H1 (cell line): ENCODE results near the gene ATMIN. TPM values are rescaled to one million over a fixed set of nuclear protein-coding genes. Genes with fewer than 3 reads are reported as not detected.

Experiments used
- CTCF ChIA-PET: fragments of 300-600 bp; sonication (Branson Sonifier 250); formaldehyde crosslinking; loops from one replicate; lab custom pipeline; 2021; ENCODE audit not compliant: partially characterized antibody; lab: Charles Lee
- POLR2A ChIA-PET: fragments of 300-600 bp; sonication (Branson Sonifier 250); formaldehyde crosslinking; loops from one replicate; lab custom pipeline; 2021; ENCODE audit warnings: inconsistent platforms; ENCODE audit not compliant: partially characterized antibody; lab: Charles Lee
- DNase-seq, 2 experiments: peaks; one replicate each; pipeline versions ENCODE4 v3.0.0 to v3.0.0-alpha.2; 2010 to 2022; ENCODE audit warnings: low spot score in 2 of 2, low read depth in 1 of 2, mixed read lengths in 1 of 2
- FAIRE-seq: peaks from 2 replicates; lab custom pipeline; 2011; peaks lifted over from hg19 to GRCh38; lab: Jason Lieb, UNC
- H2AFZ ChIP-seq: 2 replicates; pipeline ENCODE4 v1.8.1; 2012; ENCODE audit warnings: low read length, inconsistent platforms
- H2AK5ac ChIP-seq: 2 replicates; pipeline ENCODE4 v1.6.1; 2013; ENCODE audit warnings: low read depth, low read length
- H2BK120ac ChIP-seq: replicated peaks from 2 replicates; pipeline ENCODE3; 2013; ENCODE audit warnings: low read depth, low read length, inconsistent platforms
- H2BK12ac ChIP-seq: 2 replicates; pipeline ENCODE4 v1.6.1; 2013; ENCODE audit warnings: low read depth, low read length
- H2BK15ac ChIP-seq: 2 replicates; pipeline ENCODE4 v1.6.1; 2013; ENCODE audit warnings: low read length
- H2BK20ac ChIP-seq: 2 replicates; pipeline ENCODE4 v1.6.1; 2013; ENCODE audit warnings: low read length
- H2BK5ac ChIP-seq: 2 replicates; pipeline ENCODE4 v1.6.1; 2013; ENCODE audit warnings: low read depth, low read length
- H3K14ac ChIP-seq: 2 replicates; pipeline ENCODE4 v1.6.1; 2013; ENCODE audit warnings: inconsistent platforms; ENCODE audit not compliant: insufficient read length
- H3K18ac ChIP-seq: 2 replicates; pipeline ENCODE4 v1.6.1; 2013; ENCODE audit warnings: low read length; ENCODE audit errors: extremely low read depth
- H3K23ac ChIP-seq: 2 replicates; pipeline ENCODE4 v1.6.1; 2013; ENCODE audit warnings: inconsistent platforms; ENCODE audit not compliant: insufficient read length
- H3K23me2 ChIP-seq: 2 replicates; pipeline ENCODE4 v1.6.1; 2013; ENCODE audit warnings: low read depth, low read length
- H3K27ac ChIP-seq: 2 replicates; pipeline ENCODE4 v1.6.1; 2011; ENCODE audit warnings: low read depth, low read length, inconsistent platforms
- H3K27me3 ChIP-seq, 4 experiments: replicated peaks in 1 of 4; 1 replicate in 1 of 4; 2 replicates in 3 of 4; pipeline versions ENCODE4 v1.6.1 to v1.8.1; 2011 to 2013; ENCODE audit warnings: low read length in 3 of 4, mild to moderate bottlenecking in 3 of 4, inconsistent platforms in 2 of 4, mixed read lengths in 2 of 4, moderate library complexity in 1 of 4; ENCODE audit not compliant: control insufficient read depth in 3 of 4, insufficient read depth in 3 of 4; ENCODE audit errors: extremely low read depth in 1 of 4
- H3K36me3 ChIP-seq, 4 experiments: 2 replicates each; pipeline versions ENCODE4 v1.6.1 to v1.8.1; 2011 to 2013; ENCODE audit warnings: mild to moderate bottlenecking in 4 of 4, low read length in 3 of 4, moderate library complexity in 2 of 4, control low read depth in 1 of 4, inconsistent platforms in 1 of 4; ENCODE audit not compliant: insufficient read depth in 4 of 4, control insufficient read depth in 2 of 4
- H3K4ac ChIP-seq: replicated peaks from 2 replicates; pipeline ENCODE3; 2013; ENCODE audit warnings: low read length, low read depth, mixed read lengths, inconsistent platforms; ENCODE audit not compliant: insufficient read length
- H3K4me1 ChIP-seq, 4 experiments: replicated peaks in 1 of 4; 1 replicate in 1 of 4; 2 replicates in 3 of 4; pipeline versions ENCODE4 v1.6.1 to v1.8.1; 2011 to 2013; ENCODE audit warnings: low read length in 3 of 4, inconsistent platforms in 2 of 4, mixed read lengths in 1 of 4; ENCODE audit not compliant: insufficient read depth in 4 of 4, control insufficient read depth in 3 of 4
- H3K4me2 ChIP-seq, 2 experiments: 2 replicates each; pipeline versions ENCODE4 v1.6.1 to v1.8.1; 2011 to 2013; ENCODE audit warnings: low read depth in 2 of 2, low read length in 2 of 2, control low read depth in 1 of 2, inconsistent platforms in 1 of 2, mild to moderate bottlenecking in 1 of 2; ENCODE audit not compliant: insufficient read depth in 1 of 2
- H3K4me3 ChIP-seq, 4 experiments: fragments of 200-600, 300-600 bp in 1 of 4; sonication (generic), shearing (Covaris generic), sonication (Bioruptor Twin) in 1 of 4; 2 replicates each; pipeline versions ENCODE4 v1.5.1 to v1.8.1; 2011 to 2016; ENCODE audit warnings: low read length in 4 of 4, low read depth in 3 of 4, control low read depth in 2 of 4, inconsistent platforms in 2 of 4, mild to moderate bottlenecking in 2 of 4, mixed read lengths in 1 of 4, moderate library complexity in 1 of 4; ENCODE audit not compliant: insufficient read depth in 2 of 4; ENCODE audit errors: extremely low read depth in 1 of 4
- H3K56ac ChIP-seq: replicated peaks from 2 replicates; pipeline ENCODE3; 2013; ENCODE audit warnings: low read depth, mild to moderate bottlenecking, mixed read lengths, low read length, inconsistent platforms; ENCODE audit not compliant: insufficient read length
- H3K79me1 ChIP-seq: 2 replicates; pipeline ENCODE4 v1.6.1; 2013; ENCODE audit warnings: low read depth, low read length, control low read depth
- H3K79me2 ChIP-seq, 2 experiments: 2 replicates each; pipeline versions ENCODE4 v1.6.1 to v1.8.1; 2012 to 2013; ENCODE audit warnings: low read length in 2 of 2, mild to moderate bottlenecking in 2 of 2, inconsistent platforms in 1 of 2; ENCODE audit not compliant: insufficient read depth in 2 of 2, control insufficient read depth in 1 of 2
- H3K9ac ChIP-seq, 4 experiments: replicated peaks in 1 of 4; 1 replicate in 1 of 4; 2 replicates in 3 of 4; pipeline versions ENCODE4 v1.6.1 to v1.8.1; 2011 to 2013; ENCODE audit warnings: low read depth in 3 of 4, low read length in 3 of 4, control low read depth in 2 of 4, mild to moderate bottlenecking in 2 of 4, moderate library complexity in 2 of 4, inconsistent platforms in 1 of 4; ENCODE audit errors: extremely low read depth in 1 of 4
- H3K9me3 ChIP-seq, 2 experiments: 2 replicates each; pipeline versions ENCODE4 v1.6.1 to v1.8.1; 2012 to 2013; ENCODE audit warnings: mild to moderate bottlenecking in 2 of 2, moderate library complexity in 2 of 2, control low read depth in 1 of 2, inconsistent platforms in 1 of 2, low read depth in 1 of 2, low read length in 1 of 2, mixed read lengths in 1 of 2; ENCODE audit not compliant: insufficient read depth in 2 of 2
- H4K20me1 ChIP-seq, 2 experiments: replicated peaks in 1 of 2; 2 replicates each; pipeline versions ENCODE3 to v1.8.1; 2011 to 2013; ENCODE audit warnings: inconsistent platforms in 2 of 2, low read length in 2 of 2, mild to moderate bottlenecking in 1 of 2; ENCODE audit not compliant: insufficient read depth in 2 of 2, control insufficient read depth in 1 of 2
- H4K5ac ChIP-seq: 2 replicates; pipeline ENCODE4 v1.6.1; 2013; ENCODE audit warnings: low read length, low read depth, mixed read lengths, inconsistent platforms; ENCODE audit not compliant: insufficient read length
- H4K8ac ChIP-seq: 2 replicates; pipeline ENCODE4 v1.8.0; 2013; ENCODE audit warnings: mild to moderate bottlenecking, moderate library complexity, low read length, inconsistent platforms; ENCODE audit not compliant: insufficient read depth; ENCODE audit errors: extremely low read depth
- H4K91ac ChIP-seq: replicated peaks from 2 replicates; pipeline ENCODE3; 2013; ENCODE audit warnings: low read length, mixed read lengths, inconsistent platforms; ENCODE audit not compliant: insufficient read length
- GTF2F1 ChIP-seq: IDR thresholded peaks from 2 replicates; pipeline ENCODE4 v1.6.1; 2012; ENCODE audit warnings: low read depth, low read length, improper control_type of control experiment, borderline replicate concordance
- SP1 ChIP-seq: IDR thresholded peaks from 2 replicates; pipeline ENCODE4 v1.6.1; 2011; ENCODE audit warnings: low read depth, low read length
- SRF ChIP-seq: IDR thresholded peaks from 2 replicates; pipeline ENCODE4 v1.6.1; 2011; ENCODE audit warnings: mild to moderate bottlenecking, low read depth, low read length, moderate library complexity
- WGBS, 2 experiments: shearing (Covaris generic) in 1 of 2; methylation state at CpG; one replicate each; pipeline versions ENCODE4 v1.1.6 to v1.1.7; 2013 to 2015; ENCODE audit warnings: low lambda C conversion rate in 2 of 2, mixed read lengths in 2 of 2, inconsistent platforms in 1 of 2, low coverage in 1 of 2, missing lambda C conversion rate in 1 of 2; ENCODE audit not compliant: insufficient replicate concordance in 2 of 2, insufficient coverage in 1 of 2, insufficient read length in 1 of 2; ENCODE audit errors: extremely low coverage in 1 of 2, missing lambda C conversion rate in 1 of 2; 5-methylcytosine and 5-hydroxymethylcytosine counted together
- polyA plus RNA-seq, 7 experiments: library from polyadenylated mRNA; depleted of rRNA in 3 of 7; stranded (reverse) in 5 of 7; unstranded in 2 of 7; fragments of >200 nt in 5 of 7; fragments of 200-250 nt in 2 of 7; gene quantifications; 1 replicate in 5 of 7; 2 replicates in 1 of 7; 4 replicates in 1 of 7; pipeline versions ENCODE4 v1.2.1 to v1.2.3, GENCODE V29; 2011 to 2013; ENCODE audit warnings: missing spikeins in 2 of 7, mixed read lengths in 2 of 7
- total RNA-seq: library from RNA; stranded (reverse); fragmentation: NEBNext Ultra II Directional; extraction: Animal tissue kit (Norgen Biotek cat#: 25700); gene quantifications from 2 replicates; pipeline ENCODE4 v1.2.1, GENCODE V29; 2021
- TF ChIP-seq, protein P1 (sequence below): IDR thresholded peaks from 2 replicates; pipeline ENCODE4 v1.6.1; 2011; ENCODE audit warnings: low read length, improper control_type of control experiment

The ATMIN gene
- total and polyA plus RNA-seq, 2 of the 8 experiments (the other 6 are each of a cell fraction or from before 2014, with no cell fraction given), result 34.8 to 59.8 TPM

- H3K14ac ChIP-seq, result no peak overlapping the region
- H3K79me1 ChIP-seq, result peaks cover 2% of the 10 kb centered on the region
- CTCF ChIA-PET, result interaction anchor here (1.4 to 10.6 kb wide), 2 partner anchors 13 to 61 kb away, joined by 3 to 83 read pairs; no protein-coding TSS in a partner anchor
- no peak overlapping the region for H3K4me2 ChIP-seq
- POLR2A ChIA-PET, result no interaction called here
- no peak overlapping the region for H3K4me3 ChIP-seq
- no peak overlapping the region for H3K27ac ChIP-seq
- peaks cover 0 to 26% of the 10 kb centered on the region in 2 experiments; a peak in 1 of 4 replicates for H3K79me2 ChIP-seq
- no peak overlapping the region for H2BK15ac ChIP-seq
- H3K36me3 ChIP-seq, result no peaks in the 10 kb centered on the region
- TF ChIP-seq, protein P1, sequence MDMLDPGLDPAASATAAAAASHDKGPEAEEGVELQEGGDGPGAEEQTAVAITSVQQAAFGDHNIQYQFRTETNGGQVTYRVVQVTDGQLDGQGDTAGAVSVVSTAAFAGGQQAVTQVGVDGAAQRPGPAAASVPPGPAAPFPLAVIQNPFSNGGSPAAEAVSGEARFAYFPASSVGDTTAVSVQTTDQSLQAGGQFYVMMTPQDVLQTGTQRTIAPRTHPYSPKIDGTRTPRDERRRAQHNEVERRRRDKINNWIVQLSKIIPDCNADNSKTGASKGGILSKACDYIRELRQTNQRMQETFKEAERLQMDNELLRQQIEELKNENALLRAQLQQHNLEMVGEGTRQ, result no peak
- TF ChIP-seq SRF (no peak), SP1 (no peak), GTF2F1 (no peak)
- WGBS, 2 experiments, result 42% methylated on average over 2 of the region's 2 CpGs; no CpG with 5 or more reads in 1 of the 2 experiments
- H3K23ac ChIP-seq, result no peak overlapping the region
- no peaks in the 10 kb centered on the region for H3K9me3 ChIP-seq
- peaks cover 0 to 4% (median 0%) of the 10 kb centered on the region in 4 experiments; a peak in 3 of 7 replicates for H3K27me3 ChIP-seq
- no peak overlapping the region for H4K91ac ChIP-seq
- H4K8ac ChIP-seq, result no peak overlapping the region
- H4K5ac ChIP-seq, result no peak overlapping the region
- H3K56ac ChIP-seq, result no peak overlapping the region
- H3K4ac ChIP-seq, result no peak overlapping the region
- no peak overlapping the region for H2BK120ac ChIP-seq
- H2BK12ac ChIP-seq, result no peak overlapping the region
- H3K18ac ChIP-seq, result no peak overlapping the region
- H4K20me1 ChIP-seq, result peaks cover 17% of the 10 kb centered on the region in 2 experiments
- peaks cover 0 to 9% (median 4%) of the 10 kb centered on the region in 4 experiments; a peak in 5 of 7 replicates for H3K4me1 ChIP-seq
- no peak overlapping the region for H2BK5ac ChIP-seq
- no peak overlapping the region for H2AK5ac ChIP-seq
- DNase-seq (no peak), FAIRE-seq (no peak)
- H3K23me2 ChIP-seq, result no peaks in the 10 kb centered on the region
- H3K9ac ChIP-seq, result no peak overlapping the region
- H2BK20ac ChIP-seq, result no peak overlapping the region
- no peak overlapping the region for H2AFZ ChIP-seq
These were observed 45.8 kb upstream of the ATMIN start for GRCh38 chr16:80989801-80990200.
